Lung (tissue), 12 donors: ENCODE results near the gene DEPDC7. TPM values are rescaled to one million over a fixed set of nuclear protein-coding genes. Genes with fewer than 3 reads are reported as not detected.

ENCODE experiments used
- ATAC-seq: fragments of 200-7000 bp; cut with Tn5 transposase; one replicate; pipeline ENCODE4 v1.9.1; 2020; ENCODE audit warnings: moderate number of reproducible peaks; ENCODE audit not compliant: insufficient read depth, low FRiP score
- DNase-seq, 3 donors: peaks; one replicate each; pipeline ENCODE4 v3.0.0-alpha.2; 2013 to 2017
- H3K27ac ChIP-seq, 2 donors: one replicate each; pipeline ENCODE4 v1.5.1; 2013; ENCODE audit warnings: mild to moderate bottlenecking in 2 of 2, moderate library complexity in 2 of 2, control low read depth in 1 of 2, inconsistent platforms in 1 of 2, low read depth in 1 of 2, low read length in 1 of 2
- H3K27me3 ChIP-seq, 3 donors: one replicate each; pipeline ENCODE4 v1.5.1; 2013; ENCODE audit warnings: low read length in 2 of 3; ENCODE audit not compliant: control insufficient read depth in 3 of 3, insufficient read depth in 3 of 3
- H3K36me3 ChIP-seq, 4 donors: one replicate each; pipeline ENCODE4 v1.5.1; 2013; ENCODE audit warnings: low read length in 4 of 4, mild to moderate bottlenecking in 1 of 4, moderate library complexity in 1 of 4; ENCODE audit not compliant: control insufficient read depth in 4 of 4, insufficient read depth in 4 of 4
- H3K4me1 ChIP-seq, 5 donors: one replicate each; pipeline ENCODE4 v1.5.1; 2013; ENCODE audit warnings: low read length in 5 of 5, mild to moderate bottlenecking in 2 of 5, moderate library complexity in 1 of 5; ENCODE audit not compliant: control insufficient read depth in 5 of 5, insufficient read depth in 5 of 5
- H3K4me3 ChIP-seq: one replicate; pipeline ENCODE4 v1.5.1; 2013; ENCODE audit warnings: mild to moderate bottlenecking, control low read depth, moderate library complexity
- H3K9ac ChIP-seq, 2 donors: one replicate each; pipeline ENCODE4 v1.5.1; 2013; ENCODE audit warnings: low read length in 2 of 2, control low read depth in 1 of 2; ENCODE audit not compliant: insufficient read depth in 1 of 2
- H3K9me3 ChIP-seq, 4 donors: one replicate each; pipeline ENCODE4 v1.5.1; 2013; ENCODE audit warnings: low read length in 3 of 4, mild to moderate bottlenecking in 1 of 4, moderate library complexity in 1 of 4; ENCODE audit not compliant: control insufficient read depth in 4 of 4, insufficient read depth in 3 of 4
- WGBS, 2 donors: extraction: QIAGEN DNeasy Blood & Tissue Kit; methylation state at CpG; one replicate each; pipeline ENCODE4 v1.1.7; 2013; 5-methylcytosine and 5-hydroxymethylcytosine counted together
- polyA plus RNA-seq, 2 donors: library from polyadenylated mRNA; stranded (reverse); fragments of 200-250 nt; gene quantifications; one replicate each; pipeline ENCODE4 v1.2.1, GENCODE V29; 2013
- total RNA-seq, 2 donors: library from RNA; depleted of rRNA in 1 of 2; stranded (reverse); fragments of >200 nt in 1 of 2; gene quantifications; one replicate each; pipeline ENCODE4 v1.2.1, GENCODE V29; 2014 to 2021
- TF ChIP-seq, protein P1 (sequence below): IDR thresholded peaks from 2 replicates; pipeline ENCODE4 v1.5.1; 2012; ENCODE audit warnings: mild to moderate bottlenecking; ENCODE audit errors: control extremely low read depth, extremely low read depth
- donor health status: control.
- donor health status: control.
- donor health status: Bipolar disorder and iron deficiency.
- donor health status: healthy.
- donor health status: DM: yes; HTN: yes; CAD: no.

DEPDC7 gene
- total and polyA plus RNA-seq, 4 donors, result 0.45 to 6.1 (median 0.91) TPM

DNA sequence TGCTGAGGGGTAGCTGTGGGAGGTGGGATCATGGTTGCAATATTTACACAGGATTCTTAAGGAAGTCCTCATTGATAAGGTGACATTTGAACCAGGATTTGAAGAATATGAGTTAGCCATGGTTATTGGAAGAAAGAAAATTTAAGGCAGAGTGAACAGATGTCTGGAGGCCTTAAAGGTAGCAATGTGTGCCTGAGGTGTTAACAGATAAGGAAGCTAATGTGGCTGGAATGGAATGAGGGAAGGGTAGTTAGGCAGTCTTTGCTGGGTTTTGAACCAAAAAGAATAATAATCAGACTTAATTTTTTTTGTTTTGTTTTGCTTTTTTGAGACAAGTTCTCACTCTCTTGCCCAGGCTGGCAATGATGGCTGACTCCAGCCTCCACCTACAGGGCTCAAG is 9.7 kb upstream of the DEPDC7 start:
- H3K9ac ChIP-seq, result no peak overlapping the region
- no peak overlapping the region for H3K27ac ChIP-seq
- H3K4me3 ChIP-seq, result no peak overlapping the region
- TF ChIP-seq, protein P1, sequence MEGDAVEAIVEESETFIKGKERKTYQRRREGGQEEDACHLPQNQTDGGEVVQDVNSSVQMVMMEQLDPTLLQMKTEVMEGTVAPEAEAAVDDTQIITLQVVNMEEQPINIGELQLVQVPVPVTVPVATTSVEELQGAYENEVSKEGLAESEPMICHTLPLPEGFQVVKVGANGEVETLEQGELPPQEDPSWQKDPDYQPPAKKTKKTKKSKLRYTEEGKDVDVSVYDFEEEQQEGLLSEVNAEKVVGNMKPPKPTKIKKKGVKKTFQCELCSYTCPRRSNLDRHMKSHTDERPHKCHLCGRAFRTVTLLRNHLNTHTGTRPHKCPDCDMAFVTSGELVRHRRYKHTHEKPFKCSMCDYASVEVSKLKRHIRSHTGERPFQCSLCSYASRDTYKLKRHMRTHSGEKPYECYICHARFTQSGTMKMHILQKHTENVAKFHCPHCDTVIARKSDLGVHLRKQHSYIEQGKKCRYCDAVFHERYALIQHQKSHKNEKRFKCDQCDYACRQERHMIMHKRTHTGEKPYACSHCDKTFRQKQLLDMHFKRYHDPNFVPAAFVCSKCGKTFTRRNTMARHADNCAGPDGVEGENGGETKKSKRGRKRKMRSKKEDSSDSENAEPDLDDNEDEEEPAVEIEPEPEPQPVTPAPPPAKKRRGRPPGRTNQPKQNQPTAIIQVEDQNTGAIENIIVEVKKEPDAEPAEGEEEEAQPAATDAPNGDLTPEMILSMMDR, result no peak
- H3K4me1 ChIP-seq, result no peaks in the 10 kb centered on the region
- ATAC-seq (no peak), DNase-seq (no peak)
- H3K9me3 ChIP-seq, result no peaks in the 10 kb centered on the region
- no peaks in the 10 kb centered on the region for H3K27me3 ChIP-seq
- no peaks in the 10 kb centered on the region for H3K36me3 ChIP-seq

DNA sequence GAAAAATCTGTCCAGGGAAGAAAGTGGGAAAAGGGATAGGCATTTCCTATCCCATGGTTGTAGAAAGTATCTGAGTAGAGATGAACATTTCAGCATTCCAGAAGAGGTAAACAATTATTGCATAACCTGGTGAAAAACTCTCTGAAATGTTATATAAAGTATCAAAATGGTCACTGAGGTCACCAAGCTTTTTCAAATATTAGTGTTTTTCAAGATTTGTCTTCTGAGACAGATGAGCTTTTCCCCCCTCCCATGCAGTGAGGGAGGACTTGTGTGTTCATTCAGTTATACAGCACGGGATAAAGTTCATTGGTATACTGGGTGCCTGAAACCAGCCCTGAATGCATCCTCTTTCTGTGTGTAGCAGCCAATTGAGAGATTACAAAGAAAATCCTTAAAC is 1.9 kb upstream of the DEPDC7 start:
- no peak overlapping the region for H3K4me3 ChIP-seq
- no peaks in the 10 kb centered on the region for H3K27me3 ChIP-seq
- peaks cover 0 to 4% (median 0%) of the 10 kb centered on the region in 4 donors for H3K9me3 ChIP-seq
- peaks cover 0 to 14% (median 3%) of the 10 kb centered on the region in 5 donors for H3K4me1 ChIP-seq
- no peak overlapping the region for H3K27ac ChIP-seq
- DNase-seq, result no peak
- H3K36me3 ChIP-seq, result no peaks in the 10 kb centered on the region
- 51 to 69% methylated on average over 1 of the region's 1 CpG for WGBS, 2 donors
- TF ChIP-seq, protein P1, result no peak
- no peak overlapping the region for H3K9ac ChIP-seq
- no peak for ATAC-seq

DNA sequence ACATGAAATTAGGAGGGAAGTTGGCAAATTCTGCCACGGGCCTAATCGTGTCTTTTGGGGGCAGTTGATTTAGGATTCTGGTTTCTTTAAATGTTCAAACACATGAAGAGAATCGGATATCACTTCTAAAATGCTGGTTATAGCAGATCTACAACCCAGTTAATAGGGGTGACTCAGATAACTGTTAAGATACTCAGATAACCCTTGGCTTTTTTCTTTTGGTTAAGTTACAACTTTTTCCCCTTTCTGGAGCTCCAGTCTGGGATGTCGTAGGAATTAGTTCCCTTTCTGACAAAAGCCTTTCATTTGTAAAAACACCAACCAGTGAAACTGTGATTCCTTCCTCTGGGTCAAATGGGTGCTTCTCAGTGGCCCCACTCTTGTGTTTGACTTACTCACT is 976 bp downstream of the DEPDC7 start:
- Histone ChIP-seq H3K9me3 (peaks cover 0 to 4% (median 0%) of the 10 kb centered on the region in 4 donors), H3K4me3 (no peak overlapping the region), H3K36me3 (no peaks in the 10 kb centered on the region), H3K4me1 (peaks cover 0 to 16% (median 3%) of the 10 kb centered on the region in 5 donors), H3K27me3 (no peaks in the 10 kb centered on the region), H3K9ac (peak overlapping the region; percentile 44 to 81), H3K27ac (no peak overlapping the region)
- 27 to 52% methylated on average over 4 of the region's 4 CpGs for WGBS, 2 donors
- TF ChIP-seq, protein P1, result no peak
- ATAC-seq (no peak), DNase-seq (no peak)

DNA sequence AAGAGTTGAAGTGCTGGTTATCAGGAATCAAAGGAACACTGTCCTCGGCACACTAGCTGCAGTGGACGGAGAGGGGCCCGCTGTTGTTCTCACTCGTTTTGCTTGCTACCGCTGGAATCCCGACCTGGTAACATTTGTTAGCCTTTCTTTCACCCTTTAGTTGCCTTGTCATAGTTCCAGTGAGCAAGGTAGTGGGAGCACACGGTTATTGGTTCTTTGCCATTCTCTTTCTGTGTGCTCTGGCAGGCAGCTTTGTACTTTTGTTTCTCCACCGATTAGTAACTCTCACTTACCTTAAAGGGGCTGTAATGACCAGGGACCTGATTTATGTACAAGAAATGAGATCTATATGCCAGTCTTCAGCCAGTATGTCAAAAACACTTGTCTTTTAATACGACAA is 1.8 kb downstream of the DEPDC7 start:
- no peak overlapping the region for H3K9ac ChIP-seq
- no peak overlapping the region for H3K4me3 ChIP-seq
- peaks cover 0 to 23% (median 3%) of the 10 kb centered on the region in 5 donors for H3K4me1 ChIP-seq
- no peak for DNase-seq
- peaks cover 0 to 4% (median 0%) of the 10 kb centered on the region in 4 donors for H3K9me3 ChIP-seq
- no peak overlapping the region for H3K27ac ChIP-seq
- 82 to 84% methylated on average over 9 of the region's 9 CpGs for WGBS, 2 donors
- no peaks in the 10 kb centered on the region for H3K27me3 ChIP-seq
- TF ChIP-seq, protein P1, result no peak
- no peak for ATAC-seq
- no peaks in the 10 kb centered on the region for H3K36me3 ChIP-seq
